Gastrocnemius medialis (tissue), 4 donors: ENCODE results near the gene NEIL3.

Experiments
- CTCF ChIP-seq, 5 experiments: fragments of 450-650 bp in 3 of 5; fragments of 200-600 bp in 2 of 5; sonication (generic) in 2 of 5; IDR thresholded peaks in 4 of 5; conservative IDR thresholded peaks in 1 of 5; 1 replicate in 4 of 5; 2 replicates in 1 of 5; pipeline ENCODE4 v1.5.1; 2016 to 2019; ENCODE audit warnings: antibody characterized with exemption in 5 of 5, mild to moderate bottlenecking in 3 of 5, moderate library complexity in 3 of 5
- POLR2A ChIP-seq, 2 donors: fragments of 450-650 bp; IDR thresholded peaks; one replicate each; pipeline ENCODE4 v1.6.1; 2017; ENCODE audit warnings: antibody characterized with exemption in 2 of 2, mild to moderate bottlenecking in 2 of 2, moderate library complexity in 2 of 2

- TF ChIP-seq CTCF (IDR thresholded peaks at IDR 0.05 in 4 of 5, conservative IDR thresholded peaks at IDR 0.05 in 1 of 5), result no peak
- no peak for TF ChIP-seq POLR2A (IDR thresholded peaks at IDR 0.05)
These were observed 82.3 kb downstream of the NEIL3 start for GRCh38 chr4:177391953-177392352.
